Right lobe of liver (tissue), 6 donors: ENCODE data around the gene CENPS. TPM values are rescaled to one million over a fixed set of nuclear protein-coding genes. Genes with fewer than 3 reads are reported as not detected.
"Not testable (repeated sequence)": the region's sequence is repeated elsewhere in the genome, so short reads cannot be mapped to it uniquely, and the experiment has no call there.

Experiments
- ATAC-seq, 4 donors: fragments of 200-7000 bp; cut with Tn5 transposase; one replicate each; pipeline ENCODE4 v1.9.1; 2020; ENCODE audit warnings: mild to moderate bottlenecking in 4 of 4, moderate library complexity in 4 of 4
- DNase-seq, 3 donors: peaks; one replicate each; pipeline ENCODE4 v3.0.0-alpha.2; 2020
- H3K27ac ChIP-seq, 3 donors: fragments of 200-600 bp; one replicate each; pipeline ENCODE4 v1.8.0; 2022
- H3K27me3 ChIP-seq, 2 donors: fragments of 200-600 bp; one replicate each; pipeline ENCODE4 v1.8.0; 2022
- H3K36me3 ChIP-seq, 4 donors: fragments of 200-600 bp; sonication (generic) in 1 of 4; one replicate each; pipeline versions ENCODE4 v1.5.1 to v1.8.0; 2017 to 2022; ENCODE audit warnings: control low read depth in 1 of 4
- H3K4me1 ChIP-seq, 4 donors: fragments of 200-600 bp; sonication (generic) in 1 of 4; one replicate each; pipeline versions ENCODE4 v1.5.1 to v1.8.0; 2017 to 2022; ENCODE audit warnings: control low read depth in 1 of 4
- H3K4me3 ChIP-seq, 3 donors: fragments of 200-600 bp; one replicate each; pipeline ENCODE4 v1.8.0; 2022
- H3K9me3 ChIP-seq, 4 donors: fragments of 200-600 bp; sonication (generic) in 1 of 4; one replicate each; pipeline versions ENCODE4 v1.5.1 to v1.8.0; 2017 to 2022; ENCODE audit warnings: control low read depth in 1 of 4
- CTCF ChIP-seq, 4 donors: fragments of 200-600 bp in 3 of 4; fragments of 450-650 bp in 1 of 4; IDR thresholded peaks; one replicate each; pipeline versions ENCODE4 v1.5.1 to v1.8.0; 2016 to 2022; ENCODE audit warnings: antibody characterized with exemption in 4 of 4, mild to moderate bottlenecking in 2 of 4
- POLR2A ChIP-seq: fragments of 450-650 bp; IDR thresholded peaks from one replicate; pipeline ENCODE4 v1.6.1; 2017; ENCODE audit warnings: antibody characterized with exemption, mild to moderate bottlenecking
- WGBS: methylation state at CpG from one replicate; pipeline ENCODE4 v1.1.6; 2018; ENCODE audit warnings: low coverage, low lambda C conversion rate; ENCODE audit not compliant: insufficient coverage; ENCODE audit errors: missing lambda C conversion rate; 5-methylcytosine and 5-hydroxymethylcytosine counted together
- intact Hi-C, 2 donors: fragments of 100-400 bp; cut with DNase I; formaldehyde crosslinking; loops; one replicate each; pipeline versions ENCODE4 v1.11.2 to v1.14.1; 2022
- total RNA-seq, 6 experiments: library from RNA; depleted of rRNA in 2 of 6; stranded (reverse); fragments of >200 nt in 2 of 6; fragmentation: NEBNext Ultra II Directional in 3 of 6; extraction: Animal tissue kit (Norgen Biotek cat#: 25700) in 3 of 6; gene quantifications; one replicate each; pipeline versions ENCODE4 v1.1.0 to v1.2.4, GENCODE V29; 2016 to 2023
- donor health status: DM: no; HTN: yes; CAD: no.
- donor health status: DM: no; HTN: no; CAD: no.
- donor health status: DM: no; HTN: no; CAD: no.
- donor health status: DM: no; HTN: yes; CAD: no.
- donor health status: DM: no; HTN: yes; CAD: no.

CENPS gene
- total RNA-seq, 6 experiments from 2014 or later, result 1.8 to 9.3 (median 5.7) TPM

- Histone ChIP-seq H3K36me3 (peaks cover 0 to 10% (median 1%) of the 10 kb centered on the region in 4 donors), H3K27me3 (no peaks in the 10 kb centered on the region), H3K27ac (peak within 1 kb of the TSS; percentile 33 to 34 (median 34)), H3K9me3 (no peaks in the 10 kb centered on the region), H3K4me3 (peak within 1 kb of the TSS; percentile 77 to 96 (median 94)), H3K4me1 (peaks cover 0 to 33% (median 6%) of the 10 kb centered on the region in 4 donors)
- TF ChIP-seq POLR2A (peak; percentile 21), CTCF (IDR thresholded peaks at IDR 0.05) (no peak)
- DNase-seq, result peak; percentile 92 to 96 (median 95)
- WGBS, result 2% methylated on average over 26 of the region's 59 CpGs
- peak; percentile 76 to 87 (median 84) for ATAC-seq
- intact Hi-C loops, result no loop called here
Observed at GRCh38 chr1:10472220-10473144, 42.2 kb downstream of the CENPS start, which contains the start of gene DFFA. Gene DFFA, minus strand, starts transcription at chr1:10472529. Its CDS starts 71 bp downstream, at chr1:10472458.

DNA sequence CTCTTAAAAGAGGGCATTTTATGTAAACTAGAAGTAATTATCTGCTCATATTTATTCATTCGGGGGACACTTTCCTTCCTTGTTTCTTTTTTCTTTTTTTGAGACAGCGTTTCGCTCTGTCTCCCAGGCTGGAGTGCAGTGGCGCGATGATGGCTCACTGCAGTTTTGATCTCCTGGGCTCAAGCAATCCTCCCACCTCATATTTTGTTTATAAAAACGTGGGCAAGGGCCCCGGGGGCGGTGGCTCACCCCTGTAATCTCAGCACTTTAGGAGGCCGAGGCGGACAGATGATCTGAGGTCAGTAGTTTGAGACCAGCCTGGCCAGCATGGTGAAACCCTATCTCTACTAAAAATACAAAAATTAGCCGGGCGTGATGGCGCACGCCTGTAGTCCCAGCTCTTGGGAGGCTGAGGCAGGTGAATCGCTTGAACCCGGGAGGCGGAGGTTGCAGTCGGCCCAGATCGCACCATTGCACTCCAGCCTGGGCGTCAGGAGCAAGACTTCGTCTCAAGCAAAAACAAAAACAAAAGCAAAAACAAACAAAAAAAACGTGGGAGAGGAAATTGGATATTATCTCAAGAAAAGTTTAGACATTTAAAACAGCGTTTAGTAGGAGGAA, 43.0 kb downstream of the CENPS start:
- Histone ChIP-seq H3K36me3 (peaks cover 0 to 4% (median 0%) of the 10 kb centered on the region in 4 donors), H3K4me3 (no peak overlapping the region), H3K9me3 (no peaks in the 10 kb centered on the region), H3K27ac (peak overlapping the region in 1 of 3 donors; percentile 19), H3K27me3 (no peaks in the 10 kb centered on the region), H3K4me1 (peaks cover 0 to 41% (median 6%) of the 10 kb centered on the region in 4 donors)
- TF ChIP-seq POLR2A (no peak), CTCF (IDR thresholded peaks at IDR 0.05) (no peak)
- intact Hi-C loops, result no loop called here
- DNase-seq, result no peak
- WGBS, result 82% methylated on average over 23 of the region's 23 CpGs
- ATAC-seq, result no peak

DNA sequence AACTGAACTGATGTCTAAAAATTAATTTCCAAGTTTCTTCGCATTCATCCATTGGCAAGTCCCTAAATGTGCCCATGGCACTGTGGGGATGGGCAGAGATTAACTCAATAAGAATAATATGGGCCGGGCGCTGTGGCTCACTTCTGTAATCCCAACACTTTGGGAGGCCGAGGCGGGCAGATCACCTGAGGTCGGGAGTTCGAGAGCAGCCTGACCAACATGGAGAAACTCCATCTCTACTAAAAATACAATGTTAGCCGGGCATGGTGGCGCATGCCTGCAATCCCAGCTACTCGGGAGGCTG, 44.0 kb downstream of the CENPS start:
- WGBS, result 88% methylated on average over 3 of the region's 10 CpGs
- Histone ChIP-seq H3K4me3 (peak overlapping the region; percentile 82 to 97 (median 86)), H3K27ac (peak overlapping the region in 2 of 3 donors; percentile 82 to 83), H3K4me1 (peaks cover 0 to 39% (median 6%) of the 10 kb centered on the region in 4 donors)
- H3K36me3 ChIP-seq, H3K27me3 ChIP-seq, H3K9me3 ChIP-seq, ATAC-seq, intact Hi-C loops, DNase-seq: not testable (repeated sequence)

- peaks cover 0 to 45% (median 9%) of the 10 kb centered on the region in 4 donors for H3K4me1 ChIP-seq
- intact Hi-C loops, result no loop called here
- peak within 1 kb of the TSS; percentile 82 to 97 (median 86) for H3K4me3 ChIP-seq
- TF ChIP-seq CTCF (IDR thresholded peaks at IDR 0.05) (no peak), POLR2A (peak; percentile 42)
- ATAC-seq, result peak; percentile 82 to 89 (median 84)
- no peaks in the 10 kb centered on the region for H3K36me3 ChIP-seq
- H3K27ac ChIP-seq, result peak within 1 kb of the TSS; percentile 66 to 83 (median 82)
- DNase-seq, result peak; percentile 85 to 93 (median 91)
- no peaks in the 10 kb centered on the region for H3K27me3 ChIP-seq
- no peaks in the 10 kb centered on the region for H3K9me3 ChIP-seq
- WGBS, result 5% methylated on average over 14 of the region's 50 CpGs
Observed at GRCh38 chr1:10474613-10475507, 44.6 kb downstream of the CENPS start, which contains the start of gene PEX14. Gene PEX14, plus strand, starts transcription at chr1:10474950. Its CDS starts 17 bp downstream, at chr1:10474967.
